ENCODE results near the gene MAP1B. TPM values are rescaled to one million over a fixed set of nuclear protein-coding genes. Genes with fewer than 3 reads are reported as not detected.

MAP1B gene
- total and polyA plus RNA-seq, 4 donors = 0.58 to 5.0 (median 2.1) TPM

DNA sequence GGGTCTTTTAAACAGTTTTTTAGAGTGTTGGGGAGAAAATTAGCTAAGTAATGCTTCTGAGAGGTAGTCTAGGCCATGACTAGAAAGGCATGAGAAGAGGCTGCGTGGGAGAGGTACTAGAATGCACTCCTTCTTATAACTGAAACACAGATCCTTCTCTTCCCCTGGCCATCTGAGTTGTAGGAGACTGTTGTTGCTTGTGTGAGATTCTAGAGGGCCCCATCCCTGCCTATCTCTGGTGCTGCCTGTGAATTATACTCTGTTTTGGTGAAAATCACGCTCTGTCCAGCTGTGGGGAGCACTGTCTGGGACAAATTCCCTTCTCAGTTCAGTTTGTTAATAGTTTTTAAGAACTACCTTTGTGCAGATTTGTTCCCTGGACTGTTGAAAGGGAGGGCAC lies 37.5 kb downstream of the MAP1B start:
- no peaks in the 10 kb centered on the region for H3K9me3 ChIP-seq (ENCODE audit: control insufficient read depth in 4 of 4, low read length in 3 of 4)
- no peak overlapping the region for H3K9ac ChIP-seq (ENCODE audit: low read depth in 1 of 2, low read length in 2 of 2)
- TF ChIP-seq CTCF (IDR thresholded peaks at IDR 0.05; ENCODE audit: low read depth, low read length, missing input control) (no peak), HNF4G (IDR thresholded peaks at IDR 0.05) (no peak), YY1 (IDR thresholded peaks at IDR 0.05) (no peak), ATF3 (IDR thresholded peaks at IDR 0.05) (no peak), MAX (IDR thresholded peaks at IDR 0.05) (no peak), GABPA (IDR thresholded peaks at IDR 0.05 in 1 of 2, conservative IDR thresholded peaks at IDR 0.05 in 1 of 2) (no peak), RAD21 (IDR thresholded peaks at IDR 0.05) (no peak), JUND (IDR thresholded peaks at IDR 0.05) (no peak), HNF4A (conservative IDR thresholded peaks at IDR 0.05) (no peak), EGR1 (IDR thresholded peaks at IDR 0.05; ENCODE audit: low read depth in 2 of 2) (no peak), SP1 (IDR thresholded peaks at IDR 0.05) (no peak), FOXA2 (IDR thresholded peaks at IDR 0.05) (no peak)
- TF ChIP-seq, protein P1, sequence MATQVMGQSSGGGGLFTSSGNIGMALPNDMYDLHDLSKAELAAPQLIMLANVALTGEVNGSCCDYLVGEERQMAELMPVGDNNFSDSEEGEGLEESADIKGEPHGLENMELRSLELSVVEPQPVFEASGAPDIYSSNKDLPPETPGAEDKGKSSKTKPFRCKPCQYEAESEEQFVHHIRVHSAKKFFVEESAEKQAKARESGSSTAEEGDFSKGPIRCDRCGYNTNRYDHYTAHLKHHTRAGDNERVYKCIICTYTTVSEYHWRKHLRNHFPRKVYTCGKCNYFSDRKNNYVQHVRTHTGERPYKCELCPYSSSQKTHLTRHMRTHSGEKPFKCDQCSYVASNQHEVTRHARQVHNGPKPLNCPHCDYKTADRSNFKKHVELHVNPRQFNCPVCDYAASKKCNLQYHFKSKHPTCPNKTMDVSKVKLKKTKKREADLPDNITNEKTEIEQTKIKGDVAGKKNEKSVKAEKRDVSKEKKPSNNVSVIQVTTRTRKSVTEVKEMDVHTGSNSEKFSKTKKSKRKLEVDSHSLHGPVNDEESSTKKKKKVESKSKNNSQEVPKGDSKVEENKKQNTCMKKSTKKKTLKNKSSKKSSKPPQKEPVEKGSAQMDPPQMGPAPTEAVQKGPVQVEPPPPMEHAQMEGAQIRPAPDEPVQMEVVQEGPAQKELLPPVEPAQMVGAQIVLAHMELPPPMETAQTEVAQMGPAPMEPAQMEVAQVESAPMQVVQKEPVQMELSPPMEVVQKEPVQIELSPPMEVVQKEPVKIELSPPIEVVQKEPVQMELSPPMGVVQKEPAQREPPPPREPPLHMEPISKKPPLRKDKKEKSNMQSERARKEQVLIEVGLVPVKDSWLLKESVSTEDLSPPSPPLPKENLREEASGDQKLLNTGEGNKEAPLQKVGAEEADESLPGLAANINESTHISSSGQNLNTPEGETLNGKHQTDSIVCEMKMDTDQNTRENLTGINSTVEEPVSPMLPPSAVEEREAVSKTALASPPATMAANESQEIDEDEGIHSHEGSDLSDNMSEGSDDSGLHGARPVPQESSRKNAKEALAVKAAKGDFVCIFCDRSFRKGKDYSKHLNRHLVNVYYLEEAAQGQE (IDR thresholded peaks at IDR 0.05) = no peak
- TF ChIP-seq, protein P2, sequence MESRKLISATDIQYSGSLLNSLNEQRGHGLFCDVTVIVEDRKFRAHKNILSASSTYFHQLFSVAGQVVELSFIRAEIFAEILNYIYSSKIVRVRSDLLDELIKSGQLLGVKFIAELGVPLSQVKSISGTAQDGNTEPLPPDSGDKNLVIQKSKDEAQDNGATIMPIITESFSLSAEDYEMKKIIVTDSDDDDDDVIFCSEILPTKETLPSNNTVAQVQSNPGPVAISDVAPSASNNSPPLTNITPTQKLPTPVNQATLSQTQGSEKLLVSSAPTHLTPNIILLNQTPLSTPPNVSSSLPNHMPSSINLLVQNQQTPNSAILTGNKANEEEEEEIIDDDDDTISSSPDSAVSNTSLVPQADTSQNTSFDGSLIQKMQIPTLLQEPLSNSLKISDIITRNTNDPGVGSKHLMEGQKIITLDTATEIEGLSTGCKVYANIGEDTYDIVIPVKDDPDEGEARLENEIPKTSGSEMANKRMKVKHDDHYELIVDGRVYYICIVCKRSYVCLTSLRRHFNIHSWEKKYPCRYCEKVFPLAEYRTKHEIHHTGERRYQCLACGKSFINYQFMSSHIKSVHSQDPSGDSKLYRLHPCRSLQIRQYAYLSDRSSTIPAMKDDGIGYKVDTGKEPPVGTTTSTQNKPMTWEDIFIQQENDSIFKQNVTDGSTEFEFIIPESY (IDR thresholded peaks at IDR 0.05) = no peak
- no peak overlapping the region for H3K27ac ChIP-seq (ENCODE audit: low read depth in 1 of 2, low read length in 2 of 2)
- no peaks in the 10 kb centered on the region for H3K36me3 ChIP-seq (ENCODE audit: control insufficient read depth in 4 of 4, insufficient read depth in 3 of 4, low read depth in 1 of 4, low read length in 3 of 4)
- H3K27me3 ChIP-seq (ENCODE audit: control insufficient read depth in 4 of 4, insufficient read depth in 4 of 4, low read length in 3 of 4) = no peaks in the 10 kb centered on the region
- H3K4me3 ChIP-seq (ENCODE audit: low read depth in 1 of 3, low read length in 3 of 3) = no peak overlapping the region
- no peaks in the 10 kb centered on the region for H3K4me1 ChIP-seq (ENCODE audit: control insufficient read depth in 4 of 4, insufficient read depth in 4 of 4, low read length in 3 of 4)
- no peak for DNase-seq (ENCODE audit: low spot score)
- WGBS = 96% methylated on average over 2 of the region's 2 CpGs

- H3K9ac ChIP-seq (ENCODE audit: low read depth in 1 of 2, low read length in 2 of 2) = no peak overlapping the region
- H3K4me3 ChIP-seq (ENCODE audit: low read depth in 1 of 3, low read length in 3 of 3) = no peak overlapping the region
- 80% methylated on average over 1 of the region's 1 CpG for WGBS
- H3K36me3 ChIP-seq (ENCODE audit: control insufficient read depth in 4 of 4, insufficient read depth in 3 of 4, low read depth in 1 of 4, low read length in 3 of 4) = no peaks in the 10 kb centered on the region
- no peak for DNase-seq (ENCODE audit: low spot score)
- H3K9me3 ChIP-seq (ENCODE audit: control insufficient read depth in 4 of 4, low read length in 3 of 4) = no peaks in the 10 kb centered on the region
- no peak overlapping the region for H3K27ac ChIP-seq (ENCODE audit: low read depth in 1 of 2, low read length in 2 of 2)
- no peaks in the 10 kb centered on the region for H3K4me1 ChIP-seq (ENCODE audit: control insufficient read depth in 4 of 4, insufficient read depth in 4 of 4, low read length in 3 of 4)
- no peaks in the 10 kb centered on the region for H3K27me3 ChIP-seq (ENCODE audit: control insufficient read depth in 4 of 4, insufficient read depth in 4 of 4, low read length in 3 of 4)
- TF ChIP-seq EGR1 (IDR thresholded peaks at IDR 0.05; ENCODE audit: low read depth in 2 of 2) (no peak), HNF4A (conservative IDR thresholded peaks at IDR 0.05) (no peak), YY1 (IDR thresholded peaks at IDR 0.05) (no peak), NR2F2 (IDR thresholded peaks at IDR 0.05) (no peak), ATF3 (IDR thresholded peaks at IDR 0.05) (no peak), RXRA (IDR thresholded peaks at IDR 0.05) (no peak), FOXA2 (IDR thresholded peaks at IDR 0.05) (no peak), MAX (IDR thresholded peaks at IDR 0.05) (no peak), CTCF (IDR thresholded peaks at IDR 0.05; ENCODE audit: low read depth, low read length, missing input control) (no peak), FOXA1 (IDR thresholded peaks at IDR 0.05) (no peak)
- TF ChIP-seq, protein P2 (IDR thresholded peaks at IDR 0.05) = no peak
Observed at GRCh38 chr5:72145348-72145747, 38.1 kb downstream of the MAP1B start.
